Common myeloid progenitor, CD34-positive (primary cell): ENCODE results near the gene UVSSA.

ENCODE experiments used
- CTCF ChIA-PET: fragments of 350-600 bp; sonication (Branson Sonifier 250); formaldehyde crosslinking; loops from one replicate; lab custom pipeline; 2021; ENCODE audit warnings: antibody characterized with exemption; lab: Charles Lee
- POLR2A ChIA-PET: fragments of 350-600 bp; sonication (Branson Sonifier 250); formaldehyde crosslinking; loops from one replicate; lab custom pipeline; 2021; ENCODE audit warnings: antibody characterized with exemption; lab: Charles Lee
- DNase-seq, 3 donors: peaks; one replicate each; pipeline versions ENCODE4 v3.0.0 to v3.0.0-alpha.2; 2013
- H3K27ac ChIP-seq, 2 experiments: 1 replicate in 1 of 2; 2 replicates in 1 of 2; pipeline ENCODE4 v1.7.0; 2013; ENCODE audit warnings: inconsistent platforms in 2 of 2, low read length in 2 of 2, mild to moderate bottlenecking in 2 of 2, low read depth in 1 of 2, moderate library complexity in 1 of 2; ENCODE audit not compliant: severe bottlenecking in 2 of 2, insufficient read depth in 1 of 2, poor library complexity in 1 of 2
- H3K27me3 ChIP-seq, 5 experiments: replicated peaks in 2 of 5; 1 replicate in 3 of 5; 2 replicates in 2 of 5; pipeline versions ENCODE4 v1.6.1 to v1.7.0; 2013; ENCODE audit warnings: low read length in 4 of 5, mild to moderate bottlenecking in 2 of 5, moderate library complexity in 2 of 5, inconsistent platforms in 1 of 5; ENCODE audit not compliant: insufficient read depth in 5 of 5, control insufficient read depth in 4 of 5
- H3K36me3 ChIP-seq, 4 experiments: 1 replicate in 2 of 4; 2 replicates in 2 of 4; pipeline versions ENCODE4 v1.6.1 to v1.7.0; 2013; ENCODE audit warnings: low read length in 3 of 4, control low read depth in 1 of 4, mild to moderate bottlenecking in 1 of 4; ENCODE audit not compliant: control insufficient read depth in 4 of 4, insufficient read depth in 4 of 4
- H3K4me1 ChIP-seq, 4 experiments: 1 replicate in 3 of 4; 2 replicates in 1 of 4; pipeline versions ENCODE4 v1.6.1 to v1.7.1; 2013; ENCODE audit warnings: low read length in 3 of 4, mild to moderate bottlenecking in 3 of 4, control low read depth in 1 of 4, inconsistent platforms in 1 of 4, moderate library complexity in 1 of 4; ENCODE audit not compliant: control insufficient read depth in 4 of 4, insufficient read depth in 4 of 4; ENCODE audit errors: control extremely low read depth in 1 of 4
- H3K4me3 ChIP-seq, 7 experiments: 1 replicate in 4 of 7; 2 replicates in 3 of 7; pipeline versions ENCODE4 v1.5.1 to v1.7.0; 2013; ENCODE audit warnings: mild to moderate bottlenecking in 7 of 7, low read length in 6 of 7, moderate library complexity in 6 of 7, inconsistent platforms in 2 of 7, low read depth in 2 of 7, control low read depth in 1 of 7; ENCODE audit not compliant: insufficient read depth in 4 of 7, control insufficient read depth in 1 of 7; ENCODE audit errors: extremely low read depth in 1 of 7
- H3K9me3 ChIP-seq, 5 experiments: 1 replicate in 4 of 5; 2 replicates in 1 of 5; pipeline versions ENCODE4 v1.6.1 to v1.7.1; 2013; ENCODE audit warnings: low read length in 4 of 5, mild to moderate bottlenecking in 2 of 5, inconsistent platforms in 1 of 5, low read depth in 1 of 5, moderate library complexity in 1 of 5; ENCODE audit not compliant: control insufficient read depth in 4 of 5, insufficient read depth in 2 of 5; ENCODE audit errors: control extremely low read depth in 1 of 5
- WGBS: methylation state at CpG from one replicate; pipeline ENCODE4 v1.1.5; 2013; ENCODE audit not compliant: insufficient coverage; 5-methylcytosine and 5-hydroxymethylcytosine counted together

The UVSSA gene

DNA sequence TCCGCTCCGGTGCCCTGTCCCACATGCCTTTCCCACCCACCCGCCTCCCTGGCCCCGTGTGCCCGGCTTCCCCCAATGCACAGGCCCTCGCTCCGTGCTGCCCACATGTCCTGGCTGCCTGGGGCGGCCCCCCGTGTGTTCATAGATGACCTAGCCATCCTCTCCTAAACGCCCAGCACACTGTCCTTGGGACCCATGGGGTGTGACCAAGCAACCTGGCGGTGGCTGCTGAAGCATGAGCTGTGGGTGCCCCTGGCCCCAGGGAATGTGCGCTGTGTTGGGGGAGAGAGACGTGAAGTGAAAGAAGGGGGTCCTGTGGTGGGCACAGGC is 29.0 kb upstream of the UVSSA start:
- Histone ChIP-seq H3K27me3 (no peaks in the 10 kb centered on the region), H3K36me3 (peaks cover 8 to 83% (median 56%) of the 10 kb centered on the region in 4 experiments), H3K27ac (no peak overlapping the region), H3K4me3 (no peak overlapping the region), H3K4me1 (no peaks in the 10 kb centered on the region), H3K9me3 (peaks cover 0 to 5% (median 0%) of the 10 kb centered on the region in 5 experiments)
- DNase-seq, result no peak
- WGBS, result 97% methylated on average over 10 of the region's 13 CpGs
- ChIA-PET POLR2A (no interaction called here), CTCF (interaction anchor here (1.0 to 1.4 kb wide), 2 partner anchors 9 to 85 kb away, joined by 3 read pairs; no protein-coding TSS in a partner anchor)

DNA sequence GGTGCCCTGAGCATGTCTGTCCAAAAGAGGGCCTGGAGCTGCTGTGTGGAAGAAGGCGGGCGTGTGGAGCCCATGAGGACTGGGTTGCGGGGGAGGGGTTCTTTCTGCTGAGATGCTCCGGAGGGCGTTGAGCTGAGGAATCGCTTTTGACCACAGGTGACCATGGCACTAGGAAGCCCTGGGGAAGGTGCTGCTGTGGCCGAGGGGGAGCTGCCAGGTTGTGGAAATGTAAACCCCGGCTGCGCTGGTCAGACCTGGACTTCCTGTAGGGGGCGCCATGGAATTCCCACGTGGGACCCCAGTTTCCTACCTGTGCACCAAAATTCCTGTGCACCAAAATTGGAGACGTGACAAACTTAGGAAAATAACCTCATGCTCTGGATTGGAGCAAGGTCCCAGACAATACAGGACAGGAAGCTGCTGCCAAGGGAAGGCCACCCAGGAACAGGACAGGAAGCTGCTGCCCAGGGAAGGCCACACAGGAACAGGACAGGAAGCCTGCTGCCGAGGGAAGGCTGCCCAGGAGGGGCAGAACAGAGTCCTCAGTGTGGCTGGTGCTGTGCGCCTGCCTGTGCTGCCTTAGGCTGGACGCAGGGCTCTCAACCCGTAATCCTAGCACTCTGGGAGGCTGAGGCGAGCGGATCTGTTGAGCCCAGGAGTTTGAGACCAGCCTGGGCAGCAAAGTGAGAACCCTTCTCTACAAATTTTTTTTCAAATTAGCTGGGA is 28.4 kb upstream of the UVSSA start:
- Histone ChIP-seq H3K9me3 (no peaks in the 10 kb centered on the region), H3K4me3 (no peak overlapping the region), H3K27ac (no peak overlapping the region), H3K36me3 (peaks cover 8 to 83% (median 55%) of the 10 kb centered on the region in 4 experiments), H3K27me3 (no peaks in the 10 kb centered on the region), H3K4me1 (no peaks in the 10 kb centered on the region)
- 94% methylated on average over 15 of the region's 18 CpGs for WGBS
- no peak for DNase-seq
- ChIA-PET POLR2A (no interaction called here), CTCF (interaction anchor here (1.0 to 1.4 kb wide), 3 partner anchors 9 to 86 kb away, joined by 3 to 4 read pairs (median 3); no protein-coding TSS in a partner anchor)

DNA sequence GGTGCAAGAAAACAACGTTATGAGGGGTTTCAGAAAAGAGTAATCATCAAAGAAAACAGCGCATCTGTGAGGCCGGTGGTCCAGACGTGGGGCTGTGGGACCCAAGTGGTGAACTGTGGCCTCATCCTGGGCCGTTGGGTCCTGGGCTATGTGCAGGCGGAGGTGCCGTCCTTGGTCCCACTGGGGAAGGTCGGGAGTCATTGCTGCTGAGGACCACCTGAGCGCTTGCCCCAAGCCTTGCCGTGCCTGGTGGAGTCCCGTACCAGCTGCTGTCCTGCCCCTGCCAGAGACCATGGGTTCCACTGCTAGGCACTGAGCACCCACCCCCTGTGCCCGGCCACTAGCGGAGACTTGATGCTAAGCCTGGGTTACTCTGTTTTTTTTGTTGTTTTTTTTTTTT is 25.5 kb upstream of the UVSSA start:
- Histone ChIP-seq H3K9me3 (no peaks in the 10 kb centered on the region), H3K27ac (no peak overlapping the region), H3K27me3 (no peaks in the 10 kb centered on the region), H3K36me3 (peaks cover 2 to 86% (median 49%) of the 10 kb centered on the region in 4 experiments), H3K4me1 (no peaks in the 10 kb centered on the region), H3K4me3 (no peak overlapping the region)
- ChIA-PET POLR2A (no interaction called here), CTCF (no interaction called here)
- 100% methylated on average over 11 of the region's 13 CpGs for WGBS
- DNase-seq, result no peak

DNA sequence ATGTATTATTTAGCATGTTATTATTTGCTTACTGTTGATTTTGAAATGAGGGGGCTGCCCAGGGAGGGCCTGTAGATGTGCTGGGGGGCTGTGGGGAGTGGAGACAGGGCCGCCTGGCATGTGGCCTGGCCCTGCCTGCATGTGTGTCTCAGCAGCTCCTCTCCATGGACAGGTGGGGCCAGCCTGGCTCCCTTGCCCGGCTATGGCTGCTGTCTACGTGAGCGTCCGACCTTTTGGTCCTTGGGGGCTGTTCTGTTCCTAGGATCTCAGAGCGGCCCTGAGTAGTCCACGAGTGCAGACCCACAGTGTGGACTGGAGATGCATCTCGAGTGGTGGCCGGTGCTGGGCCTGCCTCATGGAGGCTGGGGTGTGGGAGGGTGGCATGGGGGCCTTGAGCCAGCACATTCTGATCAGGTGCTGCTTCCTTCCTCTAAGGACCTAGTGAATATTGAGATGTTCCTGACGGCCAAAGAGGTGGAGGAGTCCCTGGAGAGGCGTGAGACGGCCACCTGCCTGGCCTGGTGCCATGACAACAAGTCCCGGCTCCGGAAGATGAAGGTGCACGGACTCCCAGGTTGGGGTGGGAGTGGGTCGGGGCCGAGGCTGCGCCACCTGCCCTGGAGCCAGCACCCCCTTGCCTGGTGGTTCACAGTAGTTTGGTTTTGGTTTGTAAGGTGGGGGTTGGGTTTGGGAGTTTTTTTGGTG is 24.9 kb upstream of the UVSSA start:
- over 99% methylated on average over 14 of the region's 18 CpGs for WGBS
- no peak overlapping the region for H3K4me3 ChIP-seq
- H3K9me3 ChIP-seq, result no peaks in the 10 kb centered on the region
- H3K4me1 ChIP-seq, result no peaks in the 10 kb centered on the region
- ChIA-PET CTCF (no interaction called here), POLR2A (no interaction called here)
- no peak overlapping the region for H3K27ac ChIP-seq
- DNase-seq, result no peak
- no peaks in the 10 kb centered on the region for H3K27me3 ChIP-seq
- H3K36me3 ChIP-seq, result peaks cover 2 to 87% (median 52%) of the 10 kb centered on the region in 4 experiments

DNA sequence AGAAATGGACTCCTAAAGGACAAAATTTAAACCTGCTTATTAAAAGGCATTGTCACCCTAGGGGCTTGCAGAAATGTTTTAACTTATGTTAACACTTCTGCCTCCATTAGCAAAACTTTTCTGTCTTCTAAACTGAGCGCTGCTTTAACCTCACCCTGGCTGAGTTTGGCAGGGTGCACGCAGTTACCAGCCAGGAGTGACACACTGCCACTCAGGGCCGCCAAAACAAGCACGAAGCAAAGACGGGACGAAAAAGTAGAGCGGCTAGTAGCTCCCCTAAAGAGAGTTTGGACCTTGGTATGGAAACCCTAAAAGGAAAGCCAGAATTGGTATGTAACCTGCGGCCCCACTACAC is 23.8 kb upstream of the UVSSA start:
- POLR2A ChIA-PET, result no interaction called here

DNA sequence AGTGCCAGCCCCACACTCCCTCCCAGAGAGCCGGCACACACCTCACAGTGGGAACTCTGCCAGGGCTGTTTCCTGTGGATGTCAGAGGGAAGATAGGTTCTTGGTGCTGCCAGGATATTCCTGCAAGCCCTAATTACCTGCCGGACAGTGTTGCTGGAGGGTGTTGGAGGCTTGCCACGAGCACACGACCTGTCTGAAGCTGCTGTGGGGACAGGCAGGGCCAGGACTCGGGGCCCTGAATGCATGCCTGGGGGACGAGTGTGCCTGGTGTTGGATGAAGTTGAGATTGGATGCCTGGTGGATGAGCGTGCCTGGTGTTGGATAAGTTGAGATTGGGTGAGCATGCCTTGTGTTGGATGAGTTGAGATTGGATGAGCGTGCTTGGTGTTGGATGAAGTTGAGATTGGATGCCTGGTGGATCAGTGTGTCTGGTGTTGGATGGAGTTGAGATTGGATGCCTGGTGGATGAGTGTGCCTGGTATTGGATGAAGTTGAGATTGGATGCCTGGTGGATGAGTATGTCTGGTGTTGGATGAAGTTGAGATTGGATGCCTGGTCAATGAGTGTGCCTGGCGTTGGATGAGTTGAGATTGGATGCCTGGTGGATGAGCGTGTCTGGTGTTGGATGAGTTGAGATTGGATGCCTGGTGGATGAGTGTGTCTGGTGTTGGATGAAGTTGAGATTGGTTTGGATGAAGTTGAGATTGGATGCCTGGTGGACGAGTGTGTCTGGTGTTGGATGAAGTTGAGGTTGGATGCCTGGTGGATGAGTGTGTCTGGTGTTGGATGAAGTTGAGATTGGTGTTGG is 23.2 kb upstream of the UVSSA start:
- H3K9me3 ChIP-seq, result no peaks in the 10 kb centered on the region
- WGBS, result 100% methylated on average over 8 of the region's 11 CpGs
- no peak overlapping the region for H3K4me3 ChIP-seq
- H3K36me3 ChIP-seq, result peaks cover 0 to 85% (median 52%) of the 10 kb centered on the region in 4 experiments
- ChIA-PET CTCF (no interaction called here), POLR2A (no interaction called here)
- H3K27me3 ChIP-seq, result no peaks in the 10 kb centered on the region
- DNase-seq, result no peak
- H3K4me1 ChIP-seq, result no peaks in the 10 kb centered on the region
- no peak overlapping the region for H3K27ac ChIP-seq

More for the DNA sequence above, 23.8 kb upstream of the UVSSA start:
- Histone ChIP-seq H3K27me3 (no peaks in the 10 kb centered on the region), H3K27ac (no peak overlapping the region), H3K4me1 (no peaks in the 10 kb centered on the region), H3K9me3 (no peaks in the 10 kb centered on the region), H3K4me3 (no peak overlapping the region), H3K36me3 (peaks cover under 1 to 86% (median 54%) of the 10 kb centered on the region in 4 experiments)
- 99% methylated on average over 8 of the region's 8 CpGs for WGBS
- CTCF ChIA-PET, result no interaction called here
- no peak for DNase-seq
